GM18951 (cell line): ENCODE results near the gene PPFIBP2.
"Not testable (repeated sequence)": the region's sequence is repeated elsewhere in the genome, so short reads cannot be mapped to it uniquely, and the experiment has no call there.

Source experiments
- POLR2A ChIP-seq: IDR thresholded peaks from 4 replicates; pipeline ENCODE4 v1.6.1; 2011; ENCODE audit warnings: mild to moderate bottlenecking; ENCODE audit not compliant: insufficient read length, insufficient read depth; ENCODE audit errors: extremely low read depth
- in situ Hi-C: fragments of 300-500 bp; cut with MboI; formaldehyde crosslinking; loops from one replicate; pipeline ENCODE4 v1.12.0; 2022; ENCODE audit warnings: low sequenced_read_pairs, mixed read lengths, inconsistent platforms; ENCODE audit not compliant: unreplicated experiment

PPFIBP2 gene

GRCh38 chr11:7654195-7654705, 140.5 kb downstream of the PPFIBP2 start:
- TF ChIP-seq POLR2A = no peak
- in situ Hi-C loops = no loop called here

- no peak for TF ChIP-seq POLR2A
- in situ Hi-C loops = no loop called here
Observed at GRCh38 chr11:7655253-7656217, 141.7 kb downstream of the PPFIBP2 start.

DNA sequence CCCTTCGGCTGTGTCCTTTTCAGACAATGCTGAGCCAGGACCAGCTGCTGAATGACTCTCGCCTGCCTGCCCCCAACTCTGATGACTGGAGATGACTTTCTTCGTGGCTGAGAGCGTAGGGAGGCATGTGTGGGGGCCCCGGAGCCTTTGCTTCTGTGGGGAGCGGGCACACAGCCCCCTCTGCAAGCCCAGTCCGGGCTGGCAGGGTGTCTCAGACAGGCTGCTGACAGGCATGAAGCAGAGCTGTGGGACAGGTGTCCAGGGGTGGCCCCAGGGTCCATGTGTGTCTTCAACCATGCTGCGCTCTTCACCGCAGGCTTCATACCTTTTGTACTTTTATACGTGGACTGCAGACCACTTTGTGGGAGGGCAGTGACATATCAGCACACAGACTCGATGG, 142.9 kb downstream of the PPFIBP2 start:
- in situ Hi-C loops = no loop called here
- no peak for TF ChIP-seq POLR2A

DNA sequence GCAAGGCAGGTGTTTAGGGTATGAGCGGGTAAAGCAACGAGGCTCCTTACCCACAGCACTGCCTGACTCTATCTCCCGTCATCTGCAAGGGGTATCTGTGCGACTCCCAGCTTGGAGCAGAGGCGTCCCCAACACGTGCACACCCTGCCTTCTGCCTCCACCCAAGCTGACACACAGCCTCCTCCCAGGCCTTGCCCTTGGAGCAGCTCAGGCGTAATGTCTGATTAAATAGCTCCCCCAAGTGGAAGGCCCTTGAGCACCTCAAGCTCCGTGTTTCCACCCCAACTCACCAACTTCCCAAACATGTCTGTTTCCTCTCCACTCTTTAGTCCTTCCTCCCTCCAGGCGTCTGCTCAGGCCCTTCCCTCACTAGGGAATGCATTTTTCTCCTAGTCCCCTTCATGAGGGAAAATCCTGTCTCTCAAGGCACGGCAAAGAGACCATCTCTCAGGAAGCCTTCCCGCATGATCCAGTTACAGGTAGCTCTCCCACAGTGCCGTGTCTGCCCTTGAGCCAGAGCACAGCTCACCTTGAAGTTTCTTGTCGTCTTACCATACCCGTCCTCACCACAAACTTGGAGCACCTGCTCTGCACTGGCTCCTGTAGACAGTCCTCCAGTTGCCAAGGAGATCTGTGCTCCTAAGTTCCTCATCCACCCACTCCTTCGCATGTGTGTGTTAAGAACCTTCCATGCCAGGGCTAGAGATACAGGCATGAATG, 143.7 kb downstream of the PPFIBP2 start:
- in situ Hi-C loops = no loop called here
- no peak for TF ChIP-seq POLR2A

GRCh38 chr11:7663531-7663930, 149.7 kb downstream of the PPFIBP2 start:
- in situ Hi-C loops = not testable (repeated sequence)

DNA sequence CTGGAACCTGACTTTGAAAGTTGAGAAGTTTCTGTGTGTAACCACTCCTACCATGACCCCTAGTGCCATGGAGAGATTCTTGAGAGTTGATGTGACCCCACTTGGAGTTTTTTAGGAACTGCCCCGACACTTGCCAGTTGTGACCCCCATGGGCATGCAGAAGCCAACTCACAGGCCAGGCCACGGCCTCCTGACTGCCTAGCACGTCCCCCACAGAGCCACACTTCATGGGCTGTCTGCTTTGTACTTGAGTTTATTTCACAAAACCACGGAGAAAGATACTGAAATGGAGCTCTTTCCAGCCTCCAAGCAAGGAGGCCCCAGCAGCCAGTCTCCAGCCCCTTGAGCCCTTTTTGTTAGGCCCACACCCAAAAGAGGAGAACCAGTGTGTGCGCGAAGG, 151.1 kb downstream of the PPFIBP2 start:
- no peak for TF ChIP-seq POLR2A
- in situ Hi-C loops = no loop called here

GRCh38 chr11:7665473-7666291, 151.9 kb downstream of the PPFIBP2 start:
- no peak for TF ChIP-seq POLR2A
- in situ Hi-C loops = no loop called here

DNA sequence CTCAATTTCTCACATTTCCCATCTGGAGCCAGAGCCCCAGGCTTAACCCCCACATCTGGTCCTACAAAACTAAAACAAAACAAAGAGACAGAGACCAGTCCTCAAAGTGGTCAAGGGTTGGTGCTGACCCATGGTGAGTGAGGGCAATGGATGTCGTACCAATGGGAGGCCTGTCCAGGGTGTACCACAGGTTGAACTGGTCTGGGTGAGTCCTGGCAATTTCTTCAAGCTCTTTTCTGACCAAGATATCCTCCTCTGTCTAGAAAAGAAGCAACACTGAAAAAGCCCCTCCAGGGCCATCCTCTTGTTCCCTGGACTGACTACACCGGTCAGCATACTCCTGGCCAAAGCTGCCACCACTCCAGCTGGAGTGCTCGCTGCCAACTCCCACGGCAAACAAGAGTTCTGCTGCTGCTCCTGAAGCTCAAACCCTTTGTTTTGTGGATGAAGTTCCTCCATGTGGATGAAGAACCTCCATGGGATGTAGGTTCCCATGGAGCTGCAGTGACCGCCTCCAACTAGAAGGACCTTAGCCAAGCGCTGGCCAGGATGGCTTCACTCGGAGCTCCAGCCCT, 152.6 kb downstream of the PPFIBP2 start:
- in situ Hi-C loops = no loop called here
- no peak for TF ChIP-seq POLR2A

DNA sequence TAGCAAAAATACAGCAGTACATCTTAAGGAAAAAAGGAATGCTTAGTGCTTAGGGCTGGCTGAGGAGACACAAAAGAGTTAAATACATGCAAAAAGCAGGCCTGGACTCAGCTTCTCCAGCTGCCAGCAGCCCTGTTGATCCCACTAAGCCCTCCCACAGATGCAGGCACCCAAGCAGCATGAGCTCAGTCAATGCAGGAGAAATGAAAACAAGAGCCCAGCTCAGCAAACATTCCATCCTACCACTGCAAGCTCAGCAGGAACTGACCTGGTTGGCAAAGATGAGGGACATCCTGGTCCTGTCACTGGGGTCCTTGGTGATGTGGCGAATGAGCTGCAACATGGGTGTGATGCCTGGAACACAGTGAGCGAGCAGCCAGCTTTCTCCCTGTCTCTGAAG, 153.7 kb downstream of the PPFIBP2 start:
- TF ChIP-seq POLR2A = no peak
- in situ Hi-C loops = no loop called here

- TF ChIP-seq POLR2A = no peak
- in situ Hi-C loops = no loop called here
Observed at GRCh38 chr11:7668464-7668863, 154.7 kb downstream of the PPFIBP2 start.

- in situ Hi-C loops = no loop called here
- no peak for TF ChIP-seq POLR2A
Observed at GRCh38 chr11:7668911-7669310, 155.1 kb downstream of the PPFIBP2 start.

GRCh38 chr11:7670641-7671040, 156.8 kb downstream of the PPFIBP2 start:
- in situ Hi-C loops = no loop called here
- no peak for TF ChIP-seq POLR2A
